Ammon's horn (tissue), 1 donor: Measurements from ENCODE around the gene KANSL1.
"Not testable (repeated sequence)": the region's sequence is repeated elsewhere in the genome, so short reads cannot be mapped to it uniquely, and the experiment has no call there.

Experiments used
- DNase-seq: peaks from one replicate; pipeline ENCODE4 v3.0.0-alpha.2; 2016; ENCODE audit warnings: low spot score

Gene KANSL1

DNA sequence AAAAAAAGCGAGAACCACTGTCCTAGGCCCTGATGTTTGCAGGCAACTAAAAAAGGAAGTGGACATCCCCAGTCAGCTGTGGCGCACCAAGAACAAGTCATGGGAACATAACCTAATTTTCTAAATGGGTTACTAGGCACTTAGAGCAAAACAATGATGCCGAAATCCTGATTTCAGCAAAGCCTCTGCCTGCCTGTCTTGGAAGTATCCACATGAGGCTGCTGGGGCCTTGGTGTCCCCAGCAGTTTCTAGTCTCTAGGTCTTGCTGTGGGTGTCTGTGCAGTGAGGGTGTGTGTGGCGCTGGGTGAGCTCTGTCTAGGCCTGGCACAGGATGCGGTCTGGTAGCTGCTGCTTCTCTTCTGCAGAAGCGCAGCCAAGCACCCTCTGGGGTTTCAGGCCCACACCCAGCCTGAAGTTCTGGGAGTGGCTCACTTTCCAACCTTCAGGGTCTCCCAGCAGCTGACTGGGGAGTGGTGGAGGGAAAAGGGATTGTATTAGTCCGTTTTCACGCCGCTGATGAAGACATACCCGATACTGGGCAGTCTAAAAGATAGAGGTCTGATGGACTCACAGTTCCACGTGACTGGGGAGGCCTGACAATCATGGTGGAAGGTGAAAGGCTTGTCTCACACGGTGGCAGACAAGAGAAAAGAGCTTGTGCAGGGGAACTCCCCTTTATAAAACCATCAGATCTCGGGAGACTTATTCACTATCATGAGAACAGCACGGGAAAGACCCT lies 173.0 kb downstream of the KANSL1 start:
- DNase-seq, result no peak

DNA sequence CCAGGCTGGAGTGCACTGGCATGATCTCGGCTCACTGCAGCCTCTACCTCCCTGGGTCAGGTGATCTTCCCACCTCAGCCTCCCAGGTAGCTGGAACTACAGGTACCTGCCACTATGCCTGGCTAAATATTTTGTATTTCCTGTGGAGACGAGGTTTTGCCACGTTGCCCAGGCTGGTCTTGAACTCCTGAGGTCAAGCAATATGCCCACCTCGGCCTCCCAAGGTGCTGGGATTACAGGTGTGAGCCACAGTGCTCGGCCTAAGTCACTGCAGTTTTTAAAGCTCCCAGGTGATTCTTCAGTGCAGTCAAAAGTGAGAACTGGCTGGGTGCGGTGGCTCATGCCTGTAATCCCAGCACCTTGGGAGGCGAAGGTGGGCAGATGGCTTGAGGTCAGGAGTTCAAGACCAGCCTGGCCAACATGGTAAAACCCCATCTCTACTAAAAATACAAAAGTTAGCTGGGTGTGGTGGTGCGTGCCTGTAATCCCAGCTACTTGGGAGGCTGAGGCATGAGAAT lies 173.8 kb downstream of the KANSL1 start:
- DNase-seq, result not testable (repeated sequence)

DNA sequence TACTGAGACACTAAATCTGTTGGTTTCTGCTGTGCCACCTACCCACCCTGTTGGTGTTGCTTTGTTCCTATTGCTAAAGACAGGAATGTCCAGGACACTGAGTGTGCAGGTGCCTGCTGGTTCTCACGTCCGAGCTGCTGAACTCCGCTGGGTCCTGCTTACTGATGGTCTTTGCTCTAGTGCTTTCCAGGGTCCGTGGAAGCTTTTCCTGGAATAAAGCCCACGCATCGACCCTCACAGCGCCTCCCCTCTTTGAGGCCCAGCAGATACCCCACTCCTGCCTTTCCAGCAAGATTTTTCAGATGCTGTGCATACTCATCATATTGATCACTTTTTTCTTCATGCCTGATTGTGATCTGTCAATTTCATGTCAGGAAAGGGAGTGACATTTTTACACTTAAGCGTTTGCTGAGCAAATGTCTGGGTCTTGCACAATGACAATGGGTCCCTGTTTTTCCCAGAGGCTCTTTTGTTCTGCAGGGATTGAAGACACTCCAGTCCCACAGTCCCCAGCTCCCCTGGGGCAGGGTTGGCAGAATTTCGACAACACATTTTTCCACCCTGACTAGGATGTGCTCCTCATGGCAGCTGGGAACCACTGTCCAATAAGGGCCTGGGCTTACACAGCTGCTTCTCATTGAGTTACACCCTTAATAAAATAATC lies 179.6 kb downstream of the KANSL1 start:
- peak; percentile 57 for DNase-seq

DNA sequence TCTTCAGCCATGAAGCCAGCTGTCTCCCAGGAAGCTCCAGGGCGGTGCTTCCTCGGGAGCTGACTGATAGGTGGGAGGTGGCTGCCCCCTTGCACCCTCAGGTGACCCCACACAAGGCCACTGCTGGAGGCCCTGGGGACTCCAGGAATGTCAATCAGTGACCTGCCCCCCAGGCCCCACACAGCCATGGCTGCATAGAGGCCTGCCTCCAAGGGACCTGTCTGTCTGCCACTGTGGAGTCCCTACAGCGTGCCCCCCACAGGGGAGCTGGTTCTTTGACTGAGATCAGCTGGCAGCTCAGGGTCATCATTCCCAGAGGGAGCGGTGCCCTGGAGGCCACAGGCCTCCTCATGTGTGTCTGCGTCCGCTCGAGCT lies 180.1 kb downstream of the KANSL1 start:
- DNase-seq, result no peak

DNA sequence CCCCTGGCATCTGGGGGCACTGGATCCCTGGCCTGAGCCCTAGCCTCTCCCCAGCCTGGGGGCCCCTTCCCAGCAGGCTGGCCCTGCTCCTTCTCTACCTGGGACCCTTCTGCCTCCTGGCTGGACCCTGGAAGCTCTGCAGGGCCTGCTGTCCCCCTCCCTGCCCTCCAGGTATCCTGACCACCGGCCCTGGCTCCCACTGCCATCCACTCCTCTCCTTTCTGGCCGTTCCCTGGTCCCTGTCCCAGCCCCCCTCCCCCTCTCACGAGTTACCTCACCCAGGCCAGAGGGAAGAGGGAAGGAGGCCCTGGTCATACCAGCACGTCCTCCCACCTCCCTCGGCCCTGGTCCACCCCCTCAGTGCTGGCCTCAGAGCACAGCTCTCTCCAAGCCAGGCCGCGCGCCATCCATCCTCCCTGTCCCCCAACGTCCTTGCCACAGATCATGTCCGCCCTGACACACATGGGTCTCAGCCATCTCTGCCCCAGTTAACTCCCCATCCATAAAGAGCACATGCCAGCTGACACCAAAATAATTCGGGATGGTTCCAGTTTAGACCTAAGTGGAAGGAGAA lies 180.6 kb downstream of the KANSL1 start:
- no peak for DNase-seq

DNA sequence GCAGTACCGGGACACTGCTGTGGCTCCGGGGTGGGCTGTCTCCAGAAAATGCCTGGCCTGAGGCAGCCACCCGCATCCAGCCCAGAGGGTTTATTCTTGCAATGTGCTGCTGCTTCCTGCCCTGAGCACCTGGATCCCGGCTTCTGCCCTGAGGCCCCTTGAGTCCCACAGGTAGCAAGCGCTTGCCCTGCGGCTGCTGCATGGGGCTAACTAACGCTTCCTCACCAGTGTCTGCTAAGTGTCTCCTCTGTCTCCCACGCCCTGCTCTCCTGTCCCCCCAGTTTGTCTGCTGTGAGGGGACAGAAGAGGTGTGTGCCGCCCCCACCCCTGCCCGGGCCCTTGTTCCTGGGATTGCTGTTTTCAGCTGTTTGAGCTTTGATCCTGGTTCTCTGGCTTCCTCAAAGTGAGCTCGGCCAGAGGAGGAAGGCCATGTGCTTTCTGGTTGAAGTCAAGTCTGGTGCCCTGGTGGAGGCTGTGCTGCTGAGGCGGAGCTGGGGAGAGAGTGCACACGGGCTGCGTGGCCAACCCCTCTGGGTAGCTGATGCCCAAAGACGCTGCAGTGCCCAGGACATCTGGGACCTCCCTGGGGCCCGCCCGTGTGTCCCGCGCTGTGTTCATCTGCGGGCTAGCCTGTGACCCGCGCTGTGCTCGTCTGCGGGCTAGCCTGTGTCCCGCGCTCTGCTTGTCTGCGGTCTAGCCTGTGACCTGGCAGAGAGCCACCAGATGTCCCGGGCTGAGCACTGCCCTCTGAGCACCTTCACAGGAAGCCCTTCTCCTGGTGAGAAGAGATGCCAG lies 181.3 kb downstream of the KANSL1 start:
- no peak for DNase-seq

DNA sequence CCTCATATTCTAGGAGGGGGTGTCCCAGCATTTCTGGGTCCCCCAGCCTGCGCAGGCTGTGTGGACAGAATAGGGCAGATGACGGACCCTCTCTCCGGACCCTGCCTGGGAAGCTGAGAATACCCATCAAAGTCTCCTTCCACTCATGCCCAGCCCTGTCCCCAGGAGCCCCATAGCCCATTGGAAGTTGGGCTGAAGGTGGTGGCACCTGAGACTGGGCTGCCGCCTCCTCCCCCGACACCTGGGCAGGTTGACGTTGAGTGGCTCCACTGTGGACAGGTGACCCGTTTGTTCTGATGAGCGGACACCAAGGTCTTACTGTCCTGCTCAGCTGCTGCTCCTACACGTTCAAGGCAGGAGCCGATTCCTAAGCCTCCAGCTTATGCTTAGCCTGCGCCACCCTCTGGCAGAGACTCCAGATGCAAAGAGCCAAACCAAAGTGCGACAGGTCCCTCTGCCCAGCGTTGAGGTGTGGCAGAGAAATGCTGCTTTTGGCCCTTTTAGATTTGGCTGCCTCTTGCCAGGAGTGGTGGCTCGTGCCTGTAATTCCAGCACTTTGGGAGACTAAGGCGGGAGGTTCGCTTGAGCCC lies 182.5 kb downstream of the KANSL1 start:
- no peak for DNase-seq

DNA sequence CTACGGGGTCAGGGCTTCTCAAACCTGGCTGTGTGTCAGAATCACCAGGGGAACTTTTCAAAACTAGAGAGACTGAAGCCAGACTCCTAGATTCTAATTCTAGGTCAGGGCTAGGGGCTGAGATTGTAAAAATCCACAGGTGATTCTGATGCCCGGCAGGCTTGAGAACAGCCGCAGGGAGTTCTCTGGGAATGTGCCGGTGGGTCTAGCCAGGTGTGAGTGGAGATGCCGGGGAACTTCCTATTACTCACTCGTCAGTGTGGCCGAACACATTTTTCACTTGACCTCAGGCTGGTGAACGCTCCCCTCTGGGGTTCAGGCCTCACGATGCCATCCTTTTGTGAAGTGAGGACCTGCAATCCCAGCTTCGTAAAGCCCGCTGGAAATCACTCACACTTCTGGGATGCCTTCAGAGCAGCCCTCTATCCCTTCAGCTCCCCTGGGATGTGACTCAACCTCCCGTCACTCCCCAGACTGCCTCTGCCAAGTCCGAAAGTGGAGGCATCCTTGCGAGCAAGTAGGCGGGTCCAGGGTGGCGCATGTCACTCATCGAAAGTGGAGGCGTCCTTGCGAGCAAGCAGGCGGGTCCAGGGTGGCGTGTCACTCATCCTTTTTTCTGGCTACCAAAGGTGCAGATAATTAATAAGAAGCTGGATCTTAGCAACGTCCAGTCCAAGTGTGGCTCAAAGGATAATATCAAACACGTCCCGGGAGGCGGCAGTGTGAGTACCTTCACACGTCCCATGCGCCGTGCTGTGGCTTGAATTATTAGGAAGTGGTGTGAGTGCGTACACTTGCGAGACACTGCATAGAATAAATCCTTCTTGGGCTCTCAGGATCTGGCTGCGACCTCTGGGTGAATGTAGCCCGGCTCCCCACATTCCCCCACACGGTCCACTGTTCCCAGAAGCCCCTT lies 183.3 kb downstream of the KANSL1 start:
- peak; percentile 57 for DNase-seq

DNA sequence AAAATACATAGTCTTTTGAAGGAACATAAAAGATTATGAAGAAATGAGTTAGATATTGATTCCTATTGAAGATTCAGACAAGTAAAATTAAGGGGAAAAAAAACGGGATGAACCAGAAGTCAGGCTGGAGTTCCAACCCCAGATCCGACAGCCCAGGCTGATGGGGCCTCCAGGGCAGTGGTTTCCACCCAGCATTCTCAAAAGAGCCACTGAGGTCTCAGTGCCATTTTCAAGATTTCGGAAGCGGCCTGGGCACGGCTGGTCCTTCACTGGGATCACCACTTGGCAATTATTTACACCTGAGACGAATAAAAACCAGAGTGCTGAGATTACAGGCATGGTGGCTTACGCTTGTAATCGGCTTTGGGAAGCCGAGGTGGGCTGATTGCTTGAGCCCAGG lies 184.6 kb downstream of the KANSL1 start:
- DNase-seq, result no peak

DNA sequence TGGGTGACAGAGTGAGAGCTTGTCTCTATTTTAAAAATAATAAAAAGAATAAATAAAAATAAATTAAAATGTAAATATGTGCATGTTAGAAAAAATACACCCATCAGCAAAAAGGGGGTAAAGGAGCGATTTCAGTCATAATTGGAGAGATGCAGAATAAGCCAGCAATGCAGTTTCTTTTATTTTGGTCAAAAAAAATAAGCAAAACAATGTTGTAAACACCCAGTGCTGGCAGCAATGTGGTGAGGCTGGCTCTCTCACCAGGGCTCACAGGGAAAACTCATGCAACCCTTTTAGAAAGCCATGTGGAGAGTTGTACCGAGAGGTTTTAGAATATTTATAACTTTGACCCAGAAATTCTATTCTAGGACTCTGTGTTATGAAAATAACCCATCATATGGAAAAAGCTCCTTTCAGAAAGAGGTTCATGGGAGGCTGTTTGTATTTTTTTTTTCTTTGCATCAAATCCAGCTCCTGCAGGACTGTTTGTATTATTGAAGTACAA lies 185.7 kb downstream of the KANSL1 start:
- no peak for DNase-seq

DNA sequence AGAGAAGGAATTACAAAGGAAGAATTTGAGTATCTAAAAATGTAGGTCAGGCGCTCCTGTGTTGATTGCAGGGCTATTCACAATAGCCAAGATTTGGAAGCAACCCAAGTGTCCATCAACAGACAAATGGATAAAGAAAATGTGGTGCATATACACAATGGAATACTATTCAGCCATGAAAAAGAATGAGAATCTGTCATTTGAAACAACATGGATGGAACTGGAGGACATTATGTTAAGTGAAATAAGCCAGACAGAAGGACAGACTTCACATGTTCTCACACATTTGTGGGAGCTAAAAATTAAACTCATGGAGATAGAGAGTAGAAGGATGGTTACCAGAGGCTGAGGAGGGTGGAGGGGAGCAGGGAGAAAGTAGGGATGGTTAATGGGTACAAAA lies 187.1 kb downstream of the KANSL1 start:
- DNase-seq, result not testable (repeated sequence)

DNA sequence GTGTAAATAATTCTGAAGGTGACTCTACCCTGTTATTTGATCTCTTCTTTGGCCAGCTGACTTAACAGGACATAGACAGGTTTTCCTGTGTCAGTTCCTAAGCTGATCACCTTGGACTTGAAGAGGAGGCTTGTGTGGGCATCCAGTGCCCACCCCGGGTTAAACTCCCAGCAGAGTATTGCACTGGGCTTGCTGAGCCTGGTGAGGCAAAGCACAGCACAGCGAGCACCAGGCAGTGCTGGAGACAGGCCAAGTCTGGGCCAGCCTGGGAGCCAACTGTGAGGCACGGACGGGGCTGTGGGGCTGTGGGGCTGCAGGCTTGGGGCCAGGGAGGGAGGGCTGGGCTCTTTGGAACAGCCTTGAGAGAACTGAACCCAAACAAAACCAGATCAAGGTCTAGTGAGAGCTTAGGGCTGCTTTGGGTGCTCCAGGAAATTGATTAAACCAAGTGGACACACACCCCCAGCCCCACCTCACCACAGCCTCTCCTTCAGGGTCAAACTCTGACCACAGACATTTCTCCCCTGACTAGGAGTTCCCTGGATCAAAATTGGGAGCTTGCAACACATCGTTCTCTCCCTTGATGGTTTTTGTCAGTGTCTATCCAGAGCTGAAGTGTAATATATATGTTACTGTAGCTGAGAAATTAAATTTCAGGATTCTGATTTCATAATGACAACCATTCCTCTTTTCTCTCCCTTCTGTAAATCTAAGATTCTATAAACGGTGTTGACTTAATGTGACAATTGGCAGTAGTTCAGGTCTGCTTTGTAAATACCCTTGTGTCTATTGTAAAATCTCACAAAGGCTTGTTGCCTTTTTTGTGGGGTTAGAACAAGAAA lies 189.1 kb downstream of the KANSL1 start:
- peak; percentile 92 for DNase-seq

DNA sequence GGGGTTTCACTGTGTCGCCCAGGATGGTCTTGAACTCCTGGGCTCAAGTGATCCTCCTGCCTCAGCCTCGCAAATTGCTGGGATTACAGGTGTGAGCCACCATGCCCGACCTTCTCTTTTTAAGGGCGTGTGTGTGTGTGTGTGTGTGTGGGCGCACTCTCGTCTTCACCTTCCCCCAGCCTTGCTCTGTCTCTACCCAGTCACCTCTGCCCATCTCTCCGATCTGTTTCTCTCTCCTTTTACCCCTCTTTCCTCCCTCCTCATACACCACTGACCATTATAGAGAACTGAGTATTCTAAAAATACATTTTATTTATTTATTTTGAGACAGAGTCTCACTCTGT lies 190.3 kb downstream of the KANSL1 start:
- no peak for DNase-seq

DNA sequence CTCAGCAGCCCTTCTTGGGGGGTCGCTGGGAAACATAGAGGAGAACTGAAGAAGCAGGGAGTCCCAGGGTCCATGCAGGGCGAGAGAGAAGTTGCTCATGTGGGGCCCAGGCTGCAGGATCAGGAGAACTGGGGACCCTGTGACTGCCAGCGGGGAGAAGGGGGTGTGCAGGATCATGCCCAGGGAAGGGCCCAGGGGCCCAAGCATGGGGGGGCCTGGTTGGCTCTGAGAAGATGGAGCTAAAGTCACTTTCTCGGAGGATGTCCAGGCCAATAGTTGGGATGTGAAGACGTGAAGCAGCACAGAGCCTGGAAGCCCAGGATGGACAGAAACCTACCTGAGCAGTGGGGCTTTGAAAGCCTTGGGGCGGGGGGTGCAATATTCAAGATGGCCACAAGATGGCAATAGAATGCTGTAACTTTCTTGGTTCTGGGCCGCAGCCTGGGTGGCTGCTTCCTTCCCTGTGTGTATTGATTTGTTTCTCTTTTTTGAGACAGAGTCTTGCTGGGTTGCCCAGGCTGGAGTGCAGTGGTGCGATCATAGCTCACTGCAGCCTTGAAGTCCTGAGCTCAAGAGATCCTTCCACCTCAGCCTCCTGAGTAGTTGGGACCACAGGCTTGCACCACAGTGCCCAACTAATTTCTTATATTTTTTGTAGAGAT lies 190.8 kb downstream of the KANSL1 start:
- DNase-seq, result peak; percentile 76

DNA sequence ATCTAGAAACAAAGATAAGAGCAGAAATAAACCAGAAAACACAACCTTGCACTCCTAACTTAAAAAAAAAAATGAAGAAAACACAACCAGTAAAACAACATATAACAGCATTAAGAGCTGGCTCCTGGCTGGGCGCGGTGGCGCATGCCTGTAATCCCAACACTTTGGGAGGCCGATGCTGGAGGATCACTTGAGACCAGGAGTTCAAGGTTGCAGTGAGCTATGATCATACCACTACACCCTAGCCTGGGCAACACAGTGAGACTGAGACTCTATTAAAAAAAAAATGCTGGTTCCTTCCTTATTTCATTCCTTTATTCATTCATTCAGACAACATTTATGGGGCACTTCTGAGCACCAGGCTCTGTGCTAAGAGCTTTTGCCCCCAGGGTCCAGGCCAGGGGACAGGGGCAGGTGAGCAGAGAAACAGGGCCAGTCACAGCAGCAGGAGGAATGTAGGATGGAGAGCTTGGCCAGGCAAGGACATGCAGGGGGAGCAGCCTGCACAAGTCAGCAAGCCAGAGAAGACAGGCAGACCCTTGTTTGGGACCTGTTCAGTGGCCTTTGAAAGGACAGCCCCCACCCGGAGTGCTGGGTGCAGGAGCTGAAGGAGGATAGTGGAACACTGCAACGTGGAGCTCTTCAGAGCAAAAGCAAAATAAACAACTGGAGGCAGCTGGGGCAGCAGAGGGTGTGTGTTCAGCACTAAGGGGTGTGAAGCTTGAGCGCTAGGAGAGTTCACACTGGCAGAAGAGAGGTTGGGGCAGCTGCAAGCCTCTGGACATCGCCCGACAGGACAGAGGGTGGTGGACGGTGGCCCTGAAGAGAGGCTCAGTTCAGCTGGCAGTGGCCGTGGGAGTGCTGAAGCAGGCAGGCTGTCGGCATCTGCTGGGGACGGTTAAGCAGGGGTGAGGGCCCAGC lies 191.6 kb downstream of the KANSL1 start:
- peak; percentile 44 for DNase-seq

DNA sequence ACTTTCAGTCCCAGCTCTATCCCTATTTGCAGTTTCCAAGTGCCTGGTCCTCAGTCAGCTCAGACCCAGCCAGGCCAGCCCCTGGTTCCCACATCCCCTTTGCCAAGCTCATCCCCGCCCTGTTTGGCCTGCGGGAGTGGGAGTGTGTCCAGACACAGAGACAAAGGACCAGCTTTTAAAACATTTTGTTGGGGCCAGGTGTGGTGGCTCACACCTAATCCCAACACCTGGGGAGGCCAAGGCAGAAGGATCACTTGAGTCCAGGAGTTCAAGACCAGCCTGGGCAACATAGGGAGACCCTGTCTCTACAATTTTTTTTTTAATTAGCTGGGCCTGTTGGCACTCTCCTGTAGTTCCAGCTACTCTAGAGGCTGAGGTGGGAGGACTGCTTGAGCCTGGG lies 192.5 kb downstream of the KANSL1 start:
- no peak for DNase-seq

DNA sequence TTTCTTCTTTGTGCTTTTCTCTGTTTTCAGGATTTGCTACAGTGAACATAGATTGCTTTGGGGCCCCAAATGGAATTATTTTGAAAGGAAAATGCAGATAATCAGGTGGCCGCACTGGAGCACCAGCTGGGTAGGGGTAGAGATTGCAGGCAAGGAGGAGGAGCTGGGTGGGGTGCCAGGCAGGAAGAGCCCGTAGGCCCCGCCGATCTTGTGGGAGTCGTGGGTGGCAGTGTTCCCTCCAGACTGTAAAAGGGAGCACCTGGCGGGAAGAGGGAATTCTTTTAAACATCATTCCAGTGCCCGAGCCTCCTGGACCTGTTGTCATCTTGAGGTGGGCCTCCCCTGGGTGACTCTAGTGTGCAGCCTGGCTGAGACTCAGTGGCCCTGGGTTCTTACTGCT lies 192.9 kb downstream of the KANSL1 start:
- DNase-seq, result no peak

DNA sequence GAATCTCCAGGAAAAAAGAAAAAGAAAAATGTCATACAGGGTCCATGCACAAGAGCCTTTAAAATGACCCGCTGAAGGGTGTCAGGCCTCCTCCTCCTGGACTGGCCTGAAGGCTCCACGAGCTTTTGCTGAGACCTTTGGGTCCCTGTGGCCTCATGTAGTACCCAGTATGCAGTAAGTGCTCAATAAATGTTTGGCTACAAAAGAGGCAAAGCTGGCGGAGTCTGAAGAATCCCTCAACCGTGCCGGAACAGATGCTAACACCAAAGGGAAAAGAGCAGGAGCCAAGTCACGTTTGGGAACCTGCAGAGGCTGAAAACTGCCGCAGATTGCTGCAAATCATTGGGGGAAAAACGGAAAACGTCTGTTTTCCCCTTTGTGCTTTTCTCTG lies 193.3 kb downstream of the KANSL1 start:
- DNase-seq, result no peak
